Measurements from ENCODE around the gene ZNF292.
A peak's percentile ranks its signal among the peaks of the same experiment; 100 is the strongest.

ZNF292 gene

DNA sequence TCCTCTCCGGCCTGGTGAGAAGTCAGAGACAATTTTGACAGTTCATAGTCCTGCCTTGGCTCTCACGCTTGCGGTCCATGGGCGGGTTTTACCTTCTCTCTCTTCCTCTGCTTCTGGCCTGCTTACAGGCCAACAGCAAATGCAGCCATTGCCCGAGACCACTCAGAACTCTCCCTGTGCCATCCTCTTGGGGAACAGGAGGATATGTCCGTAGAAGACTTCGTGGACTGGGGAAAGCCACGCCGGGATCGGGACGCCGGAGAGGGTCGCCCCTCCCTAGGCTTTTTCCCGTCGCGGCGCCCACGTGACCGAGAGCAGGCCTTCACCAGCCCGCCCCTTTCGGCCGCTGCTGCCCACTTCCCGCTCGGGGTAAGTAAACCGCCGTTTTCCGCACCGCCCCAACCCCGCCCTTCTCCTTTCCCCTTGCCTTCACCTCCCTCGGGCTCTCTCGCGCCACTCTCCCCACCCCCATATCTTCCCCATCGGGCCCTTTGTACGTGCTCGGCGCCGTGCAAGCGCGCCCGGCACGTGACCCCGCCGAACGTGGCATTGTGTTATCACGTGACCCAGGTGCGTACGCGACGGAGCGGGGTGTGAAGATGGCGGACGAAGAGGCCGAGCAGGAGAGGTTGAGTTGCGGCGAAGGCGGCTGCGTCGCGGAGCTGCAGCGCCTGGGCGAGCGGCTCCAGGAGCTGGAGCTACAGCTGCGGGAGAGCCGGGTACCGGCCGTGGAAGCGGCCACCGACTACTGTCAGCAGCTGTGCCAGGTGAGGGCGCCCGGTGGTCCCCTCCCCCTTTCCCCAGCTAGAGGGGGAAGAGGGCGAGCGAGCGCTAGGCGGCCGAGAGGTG lies at the start of gene ZNF292:
ZNF292 (plus strand) TSS at position 573 of the 849 bp plus-strand sequence; CDS start at position 600, 27 bp downstream.
- DNase-seq (ENCODE audit: insufficient read length, low spot score): peak; percentile 47
- FAIRE-seq: no peak
- TF ChIP-seq, protein P1, sequence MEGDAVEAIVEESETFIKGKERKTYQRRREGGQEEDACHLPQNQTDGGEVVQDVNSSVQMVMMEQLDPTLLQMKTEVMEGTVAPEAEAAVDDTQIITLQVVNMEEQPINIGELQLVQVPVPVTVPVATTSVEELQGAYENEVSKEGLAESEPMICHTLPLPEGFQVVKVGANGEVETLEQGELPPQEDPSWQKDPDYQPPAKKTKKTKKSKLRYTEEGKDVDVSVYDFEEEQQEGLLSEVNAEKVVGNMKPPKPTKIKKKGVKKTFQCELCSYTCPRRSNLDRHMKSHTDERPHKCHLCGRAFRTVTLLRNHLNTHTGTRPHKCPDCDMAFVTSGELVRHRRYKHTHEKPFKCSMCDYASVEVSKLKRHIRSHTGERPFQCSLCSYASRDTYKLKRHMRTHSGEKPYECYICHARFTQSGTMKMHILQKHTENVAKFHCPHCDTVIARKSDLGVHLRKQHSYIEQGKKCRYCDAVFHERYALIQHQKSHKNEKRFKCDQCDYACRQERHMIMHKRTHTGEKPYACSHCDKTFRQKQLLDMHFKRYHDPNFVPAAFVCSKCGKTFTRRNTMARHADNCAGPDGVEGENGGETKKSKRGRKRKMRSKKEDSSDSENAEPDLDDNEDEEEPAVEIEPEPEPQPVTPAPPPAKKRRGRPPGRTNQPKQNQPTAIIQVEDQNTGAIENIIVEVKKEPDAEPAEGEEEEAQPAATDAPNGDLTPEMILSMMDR (IDR thresholded peaks at IDR 0.05; ENCODE audit: insufficient read depth, missing control alignments): no peak

DNA sequence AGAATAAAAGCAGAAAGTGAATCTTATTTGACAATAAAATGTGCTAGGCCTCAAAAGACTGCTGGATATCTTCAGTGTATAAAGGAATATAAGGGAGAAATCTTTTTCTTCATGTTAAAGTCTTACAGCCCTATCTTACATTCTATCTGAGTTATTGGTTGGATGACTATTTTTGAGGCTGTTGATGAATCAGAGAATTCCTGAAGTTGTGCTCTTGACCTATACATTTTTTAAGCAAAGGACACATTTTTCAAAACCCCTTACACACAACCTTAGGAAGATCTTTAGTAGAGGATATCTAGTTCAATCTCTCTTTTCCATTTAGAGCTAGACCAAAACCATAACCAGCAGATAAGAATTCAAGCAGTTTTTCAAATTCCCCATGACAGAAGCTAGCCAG lies 49.5 kb upstream of the ZNF292 start:
- no peak for DNase-seq (ENCODE audit: insufficient read length, low spot score)
- FAIRE-seq: no peak
- TF ChIP-seq, protein P1 (IDR thresholded peaks at IDR 0.05; ENCODE audit: insufficient read depth, missing control alignments): no peak

DNA sequence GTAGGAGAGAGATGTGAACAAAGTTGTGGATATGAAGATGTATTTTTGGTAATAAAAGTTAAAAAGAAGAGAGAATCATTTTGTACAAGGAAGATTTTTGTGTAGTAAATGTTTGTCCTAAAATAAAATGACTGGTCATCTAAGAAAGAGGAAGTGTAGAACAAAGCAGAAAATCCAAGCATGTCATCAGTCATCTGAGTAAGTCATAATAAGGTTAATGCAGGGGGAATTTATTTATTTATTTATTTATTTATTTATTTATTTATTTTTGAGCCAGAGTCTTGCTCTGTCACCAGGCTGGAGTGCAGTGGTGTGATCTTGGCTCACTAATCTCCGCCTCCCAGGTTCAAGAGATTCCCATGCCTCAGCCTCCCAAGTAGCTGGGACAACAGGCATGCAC lies 44.7 kb upstream of the ZNF292 start:
- DNase-seq (ENCODE audit: insufficient read length, low spot score): no peak
- no peak for FAIRE-seq
- TF ChIP-seq, protein P1 (IDR thresholded peaks at IDR 0.05; ENCODE audit: insufficient read depth, missing control alignments): no peak

DNA sequence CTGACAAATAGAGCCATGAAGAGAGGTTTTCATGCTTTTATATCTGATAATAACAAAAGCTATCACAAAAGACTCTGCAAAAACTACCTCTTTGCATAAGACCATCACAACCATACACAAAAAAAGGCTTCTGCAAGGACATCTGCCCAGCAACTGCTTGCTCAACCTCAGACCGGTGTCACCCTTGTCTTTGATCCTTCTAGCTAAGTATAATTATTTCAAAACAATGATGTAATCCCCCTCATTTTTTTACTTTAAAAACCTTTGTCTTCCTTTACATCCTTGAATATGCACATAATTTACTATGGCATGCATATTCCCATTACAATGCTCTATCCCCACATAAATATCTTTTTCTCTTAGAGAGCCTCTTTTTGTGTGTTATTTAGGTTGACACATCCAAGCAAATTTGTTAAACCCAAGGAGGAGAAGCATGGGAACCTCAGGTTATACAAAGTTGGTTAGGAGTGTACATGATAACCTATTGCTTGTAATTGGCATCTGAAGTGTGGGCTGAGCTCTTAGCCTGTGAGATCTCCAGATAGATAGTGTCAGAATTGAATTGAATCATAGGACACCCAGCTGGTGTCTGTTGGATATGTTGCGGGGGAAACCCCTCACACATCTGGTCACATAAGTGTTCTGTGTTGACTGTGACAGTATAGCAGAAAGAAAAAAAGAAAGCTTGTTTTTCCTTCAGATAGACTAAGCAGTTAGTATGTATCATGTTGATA lies 39.8 kb upstream of the ZNF292 start:
- no peak for FAIRE-seq
- no peak for DNase-seq (ENCODE audit: insufficient read length, low spot score)

DNA sequence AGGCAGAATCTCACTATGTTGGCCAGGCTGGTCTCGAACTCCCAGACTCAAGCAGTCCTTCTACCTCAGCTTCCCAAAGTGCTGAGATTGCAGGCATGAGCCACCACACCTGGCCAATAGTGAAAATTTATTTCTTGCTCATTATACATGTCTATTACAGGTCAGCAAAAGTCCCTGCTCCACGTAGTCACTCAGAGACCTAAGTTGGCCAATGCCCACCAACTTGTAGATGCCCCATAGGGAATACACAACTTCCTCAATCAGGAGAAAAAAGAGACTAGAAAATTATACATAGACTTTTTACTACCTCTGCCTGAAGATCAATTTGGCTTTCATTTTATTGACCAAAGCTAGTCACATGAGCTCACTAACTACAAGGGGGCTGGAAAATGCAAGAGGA lies 38.4 kb upstream of the ZNF292 start:
- no peak for FAIRE-seq
- no peak for DNase-seq (ENCODE audit: insufficient read length, low spot score)
- TF ChIP-seq, protein P1 (IDR thresholded peaks at IDR 0.05; ENCODE audit: insufficient read depth, missing control alignments): no peak

More for the DNA sequence above, 39.8 kb upstream of the ZNF292 start:
- TF ChIP-seq, protein P1 (IDR thresholded peaks at IDR 0.05; ENCODE audit: insufficient read depth, missing control alignments): no peak

DNA sequence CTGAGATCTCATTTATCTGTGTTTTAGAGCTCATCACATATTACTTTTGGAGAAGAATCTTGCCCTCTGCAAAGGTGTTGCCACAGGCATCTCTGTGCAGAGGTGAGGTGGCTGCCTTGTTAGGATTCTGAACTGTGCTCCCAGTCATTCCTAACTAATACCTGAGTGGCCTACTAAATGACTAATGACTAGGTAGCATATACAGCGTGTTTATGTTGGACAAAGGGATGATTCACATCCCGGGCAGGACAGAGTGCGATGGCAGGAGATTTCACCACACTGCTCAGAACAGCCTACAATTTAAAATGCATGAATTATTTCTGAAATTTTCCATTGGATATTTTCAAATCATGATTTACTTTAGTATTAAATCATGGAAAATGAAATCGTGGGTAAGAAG lies 37.3 kb upstream of the ZNF292 start:
- FAIRE-seq: no peak

More for the DNA sequence above, 37.3 kb upstream of the ZNF292 start:
- TF ChIP-seq, protein P1 (IDR thresholded peaks at IDR 0.05; ENCODE audit: insufficient read depth, missing control alignments): no peak
- DNase-seq (ENCODE audit: insufficient read length, low spot score): no peak

Data from D721Med (cell line).